Measurements from ENCODE around the gene TMEM259. TPM values are rescaled to one million over a fixed set of nuclear protein-coding genes. Genes with fewer than 3 reads are reported as not detected.

TMEM259 gene
- polyA plus RNA-seq, 3 donors from 2014 or later = 45.6 to 102 (median 61.1) TPM

DNA sequence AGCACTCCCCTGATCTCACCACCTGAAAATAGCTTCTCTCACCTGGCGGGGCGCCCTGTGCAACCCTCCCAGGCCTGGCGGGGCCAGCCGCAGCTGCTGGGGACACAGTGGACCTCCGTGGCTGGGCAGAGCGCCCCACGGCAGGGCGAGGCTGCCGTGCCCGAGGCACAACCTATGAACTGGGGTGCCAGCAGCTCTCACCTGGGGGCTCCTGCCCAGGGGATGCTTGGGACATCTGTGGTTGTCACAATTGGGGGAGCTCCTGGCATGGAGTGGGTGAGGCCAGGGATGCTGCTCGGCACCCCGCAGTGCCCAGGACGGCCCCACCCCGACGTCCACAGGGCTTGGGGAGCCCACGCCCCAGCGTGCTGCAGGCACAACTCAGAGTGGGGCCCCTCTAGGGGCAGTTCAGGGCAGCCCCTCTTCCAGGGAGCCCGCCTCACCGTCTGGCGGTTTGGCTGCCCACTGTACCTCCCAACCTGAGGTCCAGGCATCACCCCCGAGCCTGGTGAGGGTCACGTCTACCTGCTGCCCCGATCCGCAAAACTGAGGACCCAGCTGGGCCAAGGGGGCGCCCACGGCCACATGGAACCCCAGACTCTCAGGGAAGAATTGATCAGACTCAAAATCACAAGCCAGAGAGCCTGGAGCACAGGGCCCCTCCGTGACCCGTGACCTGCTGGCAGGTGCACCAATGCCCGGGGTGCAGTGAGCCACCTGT, 5.7 kb downstream of the TMEM259 start:
- Mint-ChIP-seq H3K27me3 (ENCODE audit: low read depth in 3 of 3) (peaks cover 2 to 8% (median 3%) of the 10 kb centered on the region in 3 donors), H3K36me3 (no peaks in the 10 kb centered on the region), H3K4me1 (peaks cover 20 to 47% of the 10 kb centered on the region in 2 donors), H3K9me3 (no peaks in the 10 kb centered on the region), H3K27ac (no peak overlapping the region), H3K4me3 (no peak overlapping the region)
- DNase-seq = no peak

DNA sequence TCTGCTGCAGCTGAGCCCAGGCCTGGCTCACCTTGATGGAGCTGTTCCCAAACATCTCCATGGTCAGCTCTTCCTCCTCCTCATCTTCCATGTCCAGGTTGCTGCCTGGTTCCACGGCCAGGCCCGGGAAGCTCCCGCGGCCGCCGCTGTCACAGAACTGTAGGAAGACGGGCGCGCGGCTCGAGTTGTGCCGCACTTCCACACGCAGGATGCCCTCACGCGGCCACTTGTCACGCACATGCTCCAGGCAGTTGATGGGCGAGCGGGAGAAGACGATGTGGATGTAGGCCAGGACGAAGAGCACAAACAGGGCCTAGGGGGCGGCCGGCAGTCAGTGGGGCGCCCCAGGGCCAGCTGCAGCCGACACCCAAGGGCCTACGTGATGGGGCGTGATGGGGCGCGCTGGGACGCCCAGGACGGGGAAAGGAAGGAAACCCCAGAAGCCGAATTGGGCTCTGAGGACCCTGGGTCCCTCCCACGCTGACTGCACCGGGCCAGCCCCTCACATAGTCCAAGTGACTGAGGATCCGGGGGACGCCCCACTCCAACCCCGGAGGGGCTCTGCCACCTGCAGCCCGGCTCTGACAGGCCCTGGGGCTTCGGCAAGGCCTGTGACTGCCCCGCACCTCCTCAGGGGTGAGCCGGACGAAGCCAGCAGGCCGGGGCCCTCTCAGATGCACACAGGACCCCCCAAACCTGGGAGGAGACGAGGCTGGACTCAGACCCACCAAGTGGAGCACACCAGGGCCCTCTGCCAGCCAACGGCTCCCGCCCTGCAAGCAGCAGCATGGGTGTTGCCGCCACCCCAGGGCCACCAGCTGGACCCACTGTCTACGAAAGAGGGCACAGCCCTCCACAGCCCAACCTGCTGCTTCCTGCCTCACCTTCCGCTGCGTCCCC, 6.5 kb downstream of the TMEM259 start:
- no peak for DNase-seq
- no peaks in the 10 kb centered on the region for H3K36me3 Mint-ChIP-seq
- H3K9me3 Mint-ChIP-seq = no peaks in the 10 kb centered on the region
- H3K4me1 Mint-ChIP-seq = peaks cover 20 to 40% of the 10 kb centered on the region in 2 donors
- peaks cover 2 to 8% (median 3%) of the 10 kb centered on the region in 3 donors for H3K27me3 Mint-ChIP-seq (ENCODE audit: low read depth in 3 of 3)
- H3K27ac Mint-ChIP-seq = peak overlapping the region in 1 of 6 donors; percentile 40
- no peak overlapping the region for H3K4me3 Mint-ChIP-seq

DNA sequence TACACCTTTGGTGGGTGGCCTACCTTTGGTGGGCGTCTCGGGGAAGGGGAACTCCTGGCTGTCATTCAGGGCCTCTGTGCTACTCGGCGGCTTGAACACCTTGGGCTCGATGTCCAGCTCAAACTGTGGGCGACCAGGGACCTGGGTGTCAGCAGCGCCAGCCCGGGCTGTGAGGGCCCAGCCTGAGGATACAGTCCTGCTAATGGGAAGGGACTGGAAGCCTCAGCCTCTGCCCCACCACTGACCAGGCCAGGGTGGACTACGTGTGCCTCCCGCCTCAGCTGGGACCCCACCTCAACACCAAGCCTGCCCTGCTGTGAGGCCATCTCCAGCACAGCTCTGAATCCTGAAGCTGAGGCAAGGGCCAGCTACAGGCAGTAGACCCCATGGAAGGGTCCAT, 7.7 kb downstream of the TMEM259 start:
- Mint-ChIP-seq H3K27me3 (ENCODE audit: low read depth in 3 of 3) (peaks cover 2 to 8% (median 3%) of the 10 kb centered on the region in 3 donors), H3K4me3 (no peak overlapping the region), H3K9me3 (no peaks in the 10 kb centered on the region), H3K36me3 (no peaks in the 10 kb centered on the region), H3K4me1 (peaks cover 20 to 29% of the 10 kb centered on the region in 2 donors), H3K27ac (no peak overlapping the region)
- DNase-seq = no peak

DNA sequence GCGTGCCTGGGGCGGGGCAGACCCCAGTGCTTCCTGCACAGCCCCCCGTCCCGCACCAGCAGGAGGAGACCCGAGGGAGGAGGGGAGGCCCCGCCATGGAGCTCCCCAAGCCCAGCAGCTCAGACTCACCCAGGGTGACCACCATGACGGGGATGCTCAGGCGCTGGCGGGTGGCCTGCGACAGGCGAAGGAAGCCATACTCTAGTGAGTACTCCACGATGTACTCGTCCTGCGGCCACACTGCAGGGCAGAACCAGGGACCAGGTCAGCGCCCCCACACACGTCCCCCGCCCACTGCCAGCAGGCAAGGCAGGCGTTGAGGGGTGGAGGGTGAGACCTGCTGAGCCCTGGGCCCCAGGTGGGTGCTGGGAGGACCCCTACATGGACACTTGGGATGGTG, 8.6 kb downstream of the TMEM259 start:
- peaks cover 11 to 20% of the 10 kb centered on the region in 2 donors for H3K4me1 Mint-ChIP-seq
- H3K27ac Mint-ChIP-seq = no peak overlapping the region
- no peaks in the 10 kb centered on the region for H3K9me3 Mint-ChIP-seq
- peaks cover 2 to 8% (median 2%) of the 10 kb centered on the region in 3 donors for H3K27me3 Mint-ChIP-seq (ENCODE audit: low read depth in 3 of 3)
- DNase-seq = no peak
- H3K4me3 Mint-ChIP-seq = no peak overlapping the region
- no peaks in the 10 kb centered on the region for H3K36me3 Mint-ChIP-seq

DNA sequence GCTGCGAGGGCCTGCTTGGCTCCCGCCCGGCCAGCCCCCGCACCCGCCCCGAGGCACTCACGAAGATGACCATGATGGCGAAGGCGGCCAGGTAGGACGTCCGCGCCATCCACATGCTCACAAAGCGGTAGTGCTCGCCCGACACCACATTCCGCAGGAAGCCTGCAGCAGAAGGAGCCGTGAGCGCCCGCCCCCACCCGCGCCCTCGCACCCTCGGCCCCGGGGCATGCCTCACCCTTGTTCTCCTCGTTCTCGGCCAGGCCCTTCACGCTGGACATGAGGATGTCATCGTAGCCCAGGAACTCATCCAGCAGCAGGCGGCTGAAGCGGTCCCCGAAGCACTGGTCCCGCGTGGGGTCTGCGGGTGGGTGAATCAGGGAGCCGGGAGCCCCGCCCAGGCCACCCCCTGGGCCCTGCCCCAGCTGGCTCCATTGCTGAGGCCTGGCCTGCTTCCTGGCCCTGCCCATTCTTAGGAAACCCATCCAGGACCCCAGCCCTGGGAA, 9.0 kb downstream of the TMEM259 start:
- peaks cover 0 to 4% (median 1%) of the 10 kb centered on the region in 3 donors for H3K27me3 Mint-ChIP-seq (ENCODE audit: low read depth in 3 of 3)
- H3K4me3 Mint-ChIP-seq = no peak overlapping the region
- H3K9me3 Mint-ChIP-seq = no peaks in the 10 kb centered on the region
- DNase-seq = no peak
- H3K4me1 Mint-ChIP-seq = peaks cover 7 to 16% of the 10 kb centered on the region in 2 donors
- no peaks in the 10 kb centered on the region for H3K36me3 Mint-ChIP-seq
- no peak overlapping the region for H3K27ac Mint-ChIP-seq

DNA sequence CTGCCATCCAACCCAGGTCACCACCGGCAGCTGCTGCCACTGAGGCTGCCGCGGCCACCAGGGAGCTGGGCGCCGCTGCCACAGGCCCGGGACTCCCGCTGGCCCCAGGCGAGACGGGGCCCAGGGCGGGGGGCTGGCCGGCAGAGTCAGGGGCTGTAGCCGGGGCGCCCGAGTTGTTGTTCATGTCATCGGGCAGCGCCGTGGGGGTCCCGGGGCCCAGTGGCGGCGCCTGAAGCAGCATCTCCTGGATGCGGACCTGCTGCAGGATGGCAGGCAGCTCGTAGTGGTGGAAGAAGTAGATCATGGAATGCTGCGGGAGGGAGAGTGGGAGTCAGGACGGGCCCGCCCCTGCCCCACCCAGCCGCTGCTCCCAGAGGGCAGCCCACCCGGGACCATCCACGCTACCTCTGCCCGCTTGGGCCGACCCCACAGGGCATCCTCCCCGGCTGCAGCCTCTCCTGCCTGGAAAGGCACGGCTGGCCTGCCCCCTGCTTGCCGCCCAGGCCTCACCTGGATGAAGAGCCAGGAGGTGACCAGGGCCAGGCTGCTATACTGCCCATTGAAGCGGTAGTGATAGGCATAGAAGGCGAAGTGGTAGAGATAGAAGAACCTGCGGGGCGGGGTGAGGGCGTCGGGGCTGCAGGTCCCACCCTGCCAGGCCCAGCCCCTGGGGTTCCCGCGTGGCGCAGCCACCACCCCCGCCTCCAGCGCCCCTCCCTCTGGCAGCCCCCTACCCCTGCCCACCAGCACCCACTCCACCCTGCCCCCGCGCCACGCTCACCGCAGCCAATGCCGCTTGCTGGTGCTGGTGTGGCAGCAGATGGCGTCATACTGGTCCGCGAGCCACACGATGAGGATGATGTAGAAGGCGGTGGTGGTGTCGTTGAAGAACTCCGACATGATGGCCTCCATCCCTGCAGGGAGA, 10.1 kb downstream of the TMEM259 start:
- no peak for DNase-seq
- no peaks in the 10 kb centered on the region for H3K36me3 Mint-ChIP-seq
- H3K27me3 Mint-ChIP-seq (ENCODE audit: low read depth in 3 of 3) = peaks cover 0 to 2% (median 0%) of the 10 kb centered on the region in 3 donors
- peaks cover 0 to 7% of the 10 kb centered on the region in 2 donors for H3K4me1 Mint-ChIP-seq
- no peak overlapping the region for H3K27ac Mint-ChIP-seq
- no peak overlapping the region for H3K4me3 Mint-ChIP-seq
- H3K9me3 Mint-ChIP-seq = no peaks in the 10 kb centered on the region

DNA sequence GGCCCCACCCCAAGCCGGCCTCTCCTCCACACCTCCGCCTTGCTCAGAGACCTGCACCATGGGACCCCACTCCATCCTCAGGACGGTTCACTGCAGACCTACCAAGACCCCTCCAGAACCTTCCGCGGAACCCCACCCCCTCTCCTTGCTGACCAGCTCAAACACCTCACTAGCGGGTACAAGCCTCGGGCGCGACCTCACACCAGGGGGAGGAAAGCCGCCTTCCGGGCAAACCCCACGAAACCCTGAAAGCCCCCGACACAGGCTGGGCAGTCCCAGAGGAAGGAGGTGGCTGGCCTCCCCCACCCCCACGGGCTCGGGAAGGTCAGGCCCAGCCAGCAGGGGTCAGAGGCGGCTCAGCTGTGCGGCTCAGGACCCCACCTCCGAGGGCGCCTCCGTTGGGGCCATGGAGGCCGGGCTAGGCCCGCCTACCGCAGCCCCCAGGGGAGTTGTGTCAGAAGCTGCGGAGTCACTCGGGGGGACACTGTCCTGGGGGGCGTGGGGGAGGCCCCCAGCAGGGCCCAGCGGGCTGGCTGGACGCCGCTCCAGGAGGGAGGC, 10.9 kb downstream of the TMEM259 start:
- Mint-ChIP-seq H3K4me1 (peaks cover 0 to 3% of the 10 kb centered on the region in 2 donors), H3K9me3 (no peaks in the 10 kb centered on the region), H3K27ac (no peak overlapping the region), H3K36me3 (no peaks in the 10 kb centered on the region), H3K4me3 (no peak overlapping the region), H3K27me3 (ENCODE audit: low read depth in 3 of 3) (no peaks in the 10 kb centered on the region)
- DNase-seq = no peak

DNA sequence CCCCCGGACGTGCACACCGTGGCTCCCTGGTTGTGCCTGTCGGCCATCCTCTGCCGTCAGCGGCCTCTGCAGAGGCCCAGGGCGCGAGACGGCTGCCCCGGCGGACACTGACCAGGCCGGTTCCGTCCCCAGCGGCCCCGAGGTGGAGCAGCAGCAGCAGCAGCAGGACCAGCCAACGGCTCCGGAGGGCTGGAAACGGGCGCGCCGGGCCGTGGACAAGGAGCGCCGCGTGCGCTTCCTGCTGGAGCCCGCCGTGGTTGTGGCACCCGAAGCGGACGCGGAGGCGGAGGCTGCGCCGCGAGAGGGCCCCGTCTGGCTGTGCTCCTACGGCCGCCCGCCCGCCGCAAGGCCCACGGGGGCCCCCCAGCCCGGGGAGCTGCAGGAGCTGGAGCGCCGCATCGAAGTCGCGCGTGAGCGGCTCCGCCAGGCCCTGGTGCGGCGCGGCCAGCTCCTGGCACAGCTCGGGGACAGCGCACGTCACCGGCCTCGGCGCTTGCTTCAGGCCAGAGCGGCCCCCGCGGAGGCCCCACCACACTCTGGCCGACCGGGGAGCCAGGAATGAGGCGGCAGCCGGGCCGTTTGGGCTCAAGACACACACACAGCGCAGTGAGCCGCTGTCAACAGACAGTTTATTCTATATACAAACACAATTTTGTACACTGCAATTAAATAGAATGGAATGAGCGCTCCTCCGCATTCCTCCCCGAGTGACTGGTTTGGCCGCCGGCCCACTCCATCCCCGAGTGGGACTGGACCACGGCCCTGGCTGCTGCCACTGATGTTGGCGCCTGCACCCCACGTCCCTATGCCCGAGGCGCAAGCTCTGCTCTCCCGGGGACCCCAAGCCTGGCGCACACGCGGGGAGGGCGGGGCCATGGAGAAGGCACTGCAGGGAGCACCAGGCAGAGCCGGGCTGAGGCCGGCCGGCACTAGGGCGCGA, 11.6 kb downstream of the TMEM259 start:
- H3K27ac Mint-ChIP-seq = no peak overlapping the region
- H3K36me3 Mint-ChIP-seq = no peaks in the 10 kb centered on the region
- DNase-seq = no peak
- no peaks in the 10 kb centered on the region for H3K9me3 Mint-ChIP-seq
- no peaks in the 10 kb centered on the region for H3K27me3 Mint-ChIP-seq (ENCODE audit: low read depth in 3 of 3)
- peaks cover 0 to 3% of the 10 kb centered on the region in 2 donors for H3K4me1 Mint-ChIP-seq
- H3K4me3 Mint-ChIP-seq = no peak overlapping the region

DNA sequence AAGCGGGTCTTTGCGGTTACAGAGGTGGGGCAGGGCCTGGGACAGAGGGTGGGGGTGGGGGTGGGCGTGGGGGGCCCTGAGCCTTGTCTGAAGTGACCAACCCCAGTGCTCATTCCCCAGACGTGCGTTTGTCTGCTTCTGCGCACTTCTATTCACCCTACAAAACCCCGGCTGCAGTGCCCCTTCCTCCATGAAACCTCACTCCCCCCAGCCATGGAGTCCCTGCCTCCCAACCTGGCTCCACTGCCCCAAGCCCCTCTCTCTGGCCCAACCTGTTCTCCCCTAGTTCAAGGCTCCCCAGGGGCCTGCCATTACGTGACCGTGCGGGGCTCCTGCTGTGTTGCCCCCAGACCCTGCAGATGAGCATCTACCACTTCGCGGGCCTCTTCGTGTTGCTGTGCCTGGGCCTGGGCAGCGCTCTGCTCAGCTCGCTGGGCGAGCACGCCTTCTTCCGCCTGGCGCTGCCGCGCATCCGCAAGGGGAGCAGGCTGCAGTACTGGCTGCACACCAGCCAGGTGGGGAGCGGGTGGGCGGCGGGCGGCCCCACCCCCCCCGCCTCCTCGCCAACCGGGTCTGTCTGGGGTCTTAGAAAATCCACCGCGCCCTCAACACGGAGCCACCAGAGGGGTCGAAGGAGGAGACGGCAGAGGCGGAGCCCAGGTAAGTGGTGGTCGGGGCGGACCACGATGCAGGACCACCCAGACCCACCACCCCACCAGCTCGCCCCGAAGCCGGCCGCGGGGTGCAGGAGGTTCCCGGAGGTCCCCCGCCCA, 12.5 kb downstream of the TMEM259 start:
- no peak overlapping the region for H3K4me3 Mint-ChIP-seq
- no peak overlapping the region for H3K27ac Mint-ChIP-seq
- no peak for DNase-seq
- no peaks in the 10 kb centered on the region for H3K27me3 Mint-ChIP-seq (ENCODE audit: low read depth in 3 of 3)
- H3K4me1 Mint-ChIP-seq = no peaks in the 10 kb centered on the region
- no peaks in the 10 kb centered on the region for H3K36me3 Mint-ChIP-seq
- H3K9me3 Mint-ChIP-seq = no peaks in the 10 kb centered on the region

DNA sequence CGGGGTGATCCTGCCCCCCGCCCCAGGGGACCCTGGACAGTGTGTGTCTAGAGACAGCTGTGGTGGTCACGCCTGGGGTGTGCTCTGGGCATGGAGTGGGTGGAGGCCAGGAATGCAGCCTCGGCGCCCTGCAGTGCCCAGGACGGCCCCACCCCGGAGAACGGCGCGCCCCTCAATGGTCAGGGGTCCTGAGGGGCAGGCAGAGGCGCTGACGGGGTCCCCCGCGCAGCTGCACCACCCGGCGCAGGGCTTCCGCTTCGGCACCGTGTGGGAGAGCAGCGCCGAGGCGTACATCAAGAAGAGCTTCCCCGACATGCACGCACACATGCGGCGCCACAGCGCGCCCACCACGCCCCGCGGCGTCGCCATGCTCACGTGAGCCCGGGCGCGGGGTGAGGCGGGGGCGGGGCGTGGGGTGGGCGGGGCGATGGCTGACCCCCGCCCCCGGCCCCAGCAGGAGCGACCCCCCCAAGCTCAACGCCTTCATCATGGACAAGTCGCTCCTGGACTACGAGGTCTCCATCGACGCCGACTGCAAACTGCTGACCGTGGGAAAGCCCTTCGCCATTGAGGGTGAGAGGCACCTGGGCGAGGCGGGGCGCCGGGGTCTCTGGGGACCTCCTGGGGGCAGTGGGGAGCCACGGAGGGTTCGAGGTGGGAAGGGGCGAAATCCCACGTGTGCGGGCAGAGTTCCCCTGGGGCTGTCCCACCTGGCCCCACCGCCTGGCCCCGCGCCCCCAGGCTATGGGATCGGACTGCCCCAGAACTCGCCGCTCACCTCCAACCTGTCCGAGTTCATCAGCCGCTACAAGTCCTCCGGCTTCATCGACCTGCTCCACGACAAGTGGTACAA, 13.3 kb downstream of the TMEM259 start:
- DNase-seq = no peak
- peaks cover 0 to 1% (median 0%) of the 10 kb centered on the region in 3 donors for H3K27me3 Mint-ChIP-seq (ENCODE audit: low read depth in 3 of 3)
- no peak overlapping the region for H3K4me3 Mint-ChIP-seq
- H3K36me3 Mint-ChIP-seq = no peaks in the 10 kb centered on the region
- H3K9me3 Mint-ChIP-seq = no peaks in the 10 kb centered on the region
- no peaks in the 10 kb centered on the region for H3K4me1 Mint-ChIP-seq
- no peak overlapping the region for H3K27ac Mint-ChIP-seq

DNA sequence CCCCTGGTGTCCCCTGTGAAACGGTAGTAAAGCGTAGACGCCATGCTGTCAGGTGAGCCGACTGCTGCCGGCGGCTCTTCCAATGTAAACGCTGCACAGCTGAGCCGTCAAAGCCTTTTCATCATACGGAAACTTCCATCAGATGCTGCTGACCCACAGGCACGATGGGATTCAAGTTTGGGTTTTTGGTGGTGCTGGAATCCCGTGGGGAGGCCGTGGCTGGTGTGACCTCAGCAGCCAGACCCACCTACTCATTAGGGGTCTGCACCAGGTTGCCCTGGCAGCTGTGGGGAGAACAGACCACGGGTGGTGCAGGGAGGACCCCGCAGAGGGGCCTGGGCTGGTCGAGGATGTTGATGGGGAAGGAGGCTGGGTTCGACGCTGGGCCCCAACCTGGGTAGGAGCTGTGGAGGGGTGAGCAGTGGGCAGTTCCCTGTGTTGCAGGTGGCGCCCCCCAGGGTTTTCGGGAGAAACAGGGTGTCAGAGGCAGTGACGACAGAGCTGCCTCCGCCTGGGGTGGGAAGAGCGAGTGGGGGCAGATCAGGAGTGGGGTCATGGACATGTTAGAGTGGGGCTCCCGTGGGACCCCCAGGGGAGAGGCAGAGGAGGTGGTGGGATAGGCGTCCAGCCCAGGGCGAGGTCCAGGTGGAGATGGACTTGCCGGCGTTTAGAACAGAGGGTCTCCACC, 14.1 kb downstream of the TMEM259 start:
- no peaks in the 10 kb centered on the region for H3K36me3 Mint-ChIP-seq
- H3K27ac Mint-ChIP-seq = no peak overlapping the region
- H3K4me3 Mint-ChIP-seq = no peak overlapping the region
- no peaks in the 10 kb centered on the region for H3K4me1 Mint-ChIP-seq
- no peak for DNase-seq
- H3K9me3 Mint-ChIP-seq = no peaks in the 10 kb centered on the region
- H3K27me3 Mint-ChIP-seq (ENCODE audit: low read depth in 3 of 3) = peaks cover 0 to 1% (median 0%) of the 10 kb centered on the region in 3 donors
